Breast epithelium (tissue), 4 donors: Measurements from ENCODE around the gene CCDC86. TPM values are rescaled to one million over a fixed set of nuclear protein-coding genes. Genes with fewer than 3 reads are reported as not detected.
A peak's percentile ranks its signal among the peaks of the same experiment; 100 is the strongest.

Source experiments
- DNase-seq, 2 donors: peaks; one replicate each; pipeline ENCODE4 v3.0.0-alpha.2; 2019; ENCODE audit warnings: low spot score in 2 of 2
- H3K27ac ChIP-seq, 2 donors: fragments of 200-600 bp; sonication (generic) in 1 of 2; one replicate each; pipeline ENCODE4 v1.5.1; 2016 to 2019; ENCODE audit warnings: mild to moderate bottlenecking in 1 of 2
- H3K27me3 ChIP-seq, 2 donors: fragments of 200-600 bp; sonication (generic) in 1 of 2; one replicate each; pipeline versions ENCODE4 v1.5.1 to v1.6.0; 2017 to 2019; ENCODE audit warnings: control low read depth in 1 of 2, mild to moderate bottlenecking in 1 of 2
- H3K36me3 ChIP-seq: fragments of 200-600 bp; one replicate; pipeline ENCODE4 v1.5.1; 2019
- H3K4me1 ChIP-seq, 2 donors: fragments of 200-600 bp; sonication (generic); one replicate each; pipeline ENCODE4 v1.5.1; 2016 to 2019; ENCODE audit warnings: control low read depth in 1 of 2
- H3K4me3 ChIP-seq, 3 donors: fragments of 200-600 bp; sonication (generic); 1 replicate in 2 of 3; 2 replicates in 1 of 3; pipeline ENCODE4 v1.5.1; 2016 to 2019; ENCODE audit warnings: mild to moderate bottlenecking in 3 of 3, moderate library complexity in 2 of 3
- H3K9me3 ChIP-seq, 2 donors: fragments of 200-600 bp; sonication (generic) in 1 of 2; one replicate each; pipeline ENCODE4 v1.5.1; 2016 to 2019; ENCODE audit warnings: control low read depth in 1 of 2
- POLR2A ChIP-seq: fragments of 450-650 bp; IDR thresholded peaks from one replicate; pipeline ENCODE4 v1.6.1; 2016; ENCODE audit warnings: antibody characterized with exemption, mild to moderate bottlenecking, moderate library complexity
- POLR2AphosphoS5 ChIP-seq, 3 donors: sonication (generic); formaldehyde crosslinking; IDR thresholded peaks; one replicate each; pipeline ENCODE4 v1.6.1; 2017; ENCODE audit warnings: antibody characterized with exemption in 3 of 3
- intact Hi-C: fragments of 100-400 bp; cut with DNase I; formaldehyde crosslinking; loops from one replicate; pipeline ENCODE4 v1.15.1; 2023; ENCODE audit warnings: low total_unique reads
- total RNA-seq, 3 donors: library from RNA; depleted of rRNA; stranded (reverse); fragments of >200 nt; gene quantifications; one replicate each; pipeline ENCODE4 v1.1.0, GENCODE V29; 2016
- TF ChIP-seq, protein P1 (sequence below), 3 donors: fragments of 450-650 bp; IDR thresholded peaks; one replicate each; pipeline ENCODE4 v1.5.1; 2016 to 2017; ENCODE audit warnings: antibody characterized with exemption in 3 of 3, mild to moderate bottlenecking in 3 of 3, moderate library complexity in 3 of 3

CCDC86 gene
- total RNA-seq, 3 donors from 2014 or later, result 17.8 to 22.9 (median 19.5) TPM

DNA sequence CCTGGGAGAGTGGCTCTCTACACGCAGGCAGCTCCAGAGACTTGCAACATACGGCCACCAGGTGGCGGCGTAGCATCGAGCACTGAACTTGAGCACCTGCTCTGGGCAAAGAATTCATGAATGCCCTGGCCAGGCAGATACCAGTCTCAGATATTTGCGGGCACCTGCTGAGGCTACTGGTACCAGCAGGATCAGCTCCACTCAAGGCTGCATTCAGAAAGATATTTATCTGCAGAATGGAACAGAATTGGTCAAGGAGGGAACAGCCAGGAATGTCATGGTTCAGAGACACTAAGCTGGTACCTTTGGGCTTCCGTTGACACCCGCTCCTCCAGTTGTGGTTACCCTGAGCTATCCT is 10.8 kb upstream of the CCDC86 start:
- H3K36me3 ChIP-seq, result no peaks in the 10 kb centered on the region
- H3K9me3 ChIP-seq, result no peaks in the 10 kb centered on the region
- no peaks in the 10 kb centered on the region for H3K4me1 ChIP-seq
- peak; percentile 76 to 84 for DNase-seq
- H3K27me3 ChIP-seq, result no peaks in the 10 kb centered on the region
- H3K4me3 ChIP-seq, result no peak overlapping the region
- no peak overlapping the region for H3K27ac ChIP-seq
- no peak for TF ChIP-seq POLR2A
- TF ChIP-seq, protein P1, sequence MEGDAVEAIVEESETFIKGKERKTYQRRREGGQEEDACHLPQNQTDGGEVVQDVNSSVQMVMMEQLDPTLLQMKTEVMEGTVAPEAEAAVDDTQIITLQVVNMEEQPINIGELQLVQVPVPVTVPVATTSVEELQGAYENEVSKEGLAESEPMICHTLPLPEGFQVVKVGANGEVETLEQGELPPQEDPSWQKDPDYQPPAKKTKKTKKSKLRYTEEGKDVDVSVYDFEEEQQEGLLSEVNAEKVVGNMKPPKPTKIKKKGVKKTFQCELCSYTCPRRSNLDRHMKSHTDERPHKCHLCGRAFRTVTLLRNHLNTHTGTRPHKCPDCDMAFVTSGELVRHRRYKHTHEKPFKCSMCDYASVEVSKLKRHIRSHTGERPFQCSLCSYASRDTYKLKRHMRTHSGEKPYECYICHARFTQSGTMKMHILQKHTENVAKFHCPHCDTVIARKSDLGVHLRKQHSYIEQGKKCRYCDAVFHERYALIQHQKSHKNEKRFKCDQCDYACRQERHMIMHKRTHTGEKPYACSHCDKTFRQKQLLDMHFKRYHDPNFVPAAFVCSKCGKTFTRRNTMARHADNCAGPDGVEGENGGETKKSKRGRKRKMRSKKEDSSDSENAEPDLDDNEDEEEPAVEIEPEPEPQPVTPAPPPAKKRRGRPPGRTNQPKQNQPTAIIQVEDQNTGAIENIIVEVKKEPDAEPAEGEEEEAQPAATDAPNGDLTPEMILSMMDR (IDR thresholded peaks at IDR 0.05), result peak; percentile 76 to 94 (median 91)
- TF ChIP-seq POLR2AphosphoS5 (IDR thresholded peaks at IDR 0.05), result peak in 2 of 3 donors; percentile 22 to 31
- intact Hi-C loops, result loop anchor here (10.0 kb wide), 1 partner anchor 74 kb away; the partner anchor contains the start of gene PRPF19

DNA sequence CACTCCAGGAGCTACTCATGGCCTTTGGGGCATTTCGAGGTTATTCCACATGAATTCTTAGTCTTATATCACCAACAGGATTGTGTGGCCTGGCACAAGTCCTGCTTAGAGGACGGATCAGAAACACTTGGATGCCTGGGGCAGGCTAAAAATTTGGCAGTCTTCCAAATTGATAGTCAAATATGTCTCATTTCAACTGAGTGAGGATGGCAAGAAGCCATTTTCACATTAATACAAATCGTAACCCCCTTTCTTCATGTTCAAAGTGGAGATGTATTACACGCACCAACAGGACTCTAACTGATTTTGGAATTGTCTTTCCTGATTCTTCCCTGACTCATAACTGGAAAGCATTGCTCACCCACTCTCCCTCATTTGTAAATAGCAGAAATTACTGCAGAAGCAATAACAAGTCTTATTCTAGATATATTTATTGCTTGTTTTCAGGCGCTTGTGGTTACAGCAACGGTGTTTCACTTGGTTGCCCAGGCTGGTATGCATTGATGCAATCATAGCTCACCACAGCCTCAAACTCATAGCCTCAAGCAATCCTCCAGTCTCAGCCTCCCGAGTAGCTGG is 10.3 kb upstream of the CCDC86 start:
- H3K4me1 ChIP-seq, result no peaks in the 10 kb centered on the region
- no peaks in the 10 kb centered on the region for H3K27me3 ChIP-seq
- H3K36me3 ChIP-seq, result no peaks in the 10 kb centered on the region
- no peak overlapping the region for H3K27ac ChIP-seq
- TF ChIP-seq POLR2A, result no peak
- TF ChIP-seq, protein P1 (IDR thresholded peaks at IDR 0.05), result no peak
- TF ChIP-seq POLR2AphosphoS5 (IDR thresholded peaks at IDR 0.05), result no peak
- DNase-seq, result no peak
- no peak overlapping the region for H3K4me3 ChIP-seq
- intact Hi-C loops, result loop anchor here (10.0 kb wide), 1 partner anchor 73 kb away; the partner anchor contains the start of gene PRPF19
- H3K9me3 ChIP-seq, result no peaks in the 10 kb centered on the region

GRCh38 chr11:60834742-60835533 is 7.0 kb upstream of the CCDC86 start:
- Histone ChIP-seq H3K4me3 (no peak overlapping the region), H3K36me3 (no peaks in the 10 kb centered on the region), H3K9me3 (no peaks in the 10 kb centered on the region), H3K27ac (no peak overlapping the region), H3K27me3 (no peaks in the 10 kb centered on the region), H3K4me1 (no peaks in the 10 kb centered on the region)
- intact Hi-C loops, result loop anchor here (5.0 to 10.0 kb wide), 2 partner anchors 70 to 322 kb away; partner anchors contain the start of gene PRPF19
- DNase-seq, result no peak
- TF ChIP-seq, protein P1 (IDR thresholded peaks at IDR 0.05), result no peak
- TF ChIP-seq POLR2AphosphoS5 (IDR thresholded peaks at IDR 0.05) (no peak), POLR2A (no peak)

GRCh38 chr11:60835534-60835846 is 6.4 kb upstream of the CCDC86 start:
- no peak for DNase-seq
- H3K36me3 ChIP-seq, result no peaks in the 10 kb centered on the region
- no peak overlapping the region for H3K27ac ChIP-seq
- H3K4me3 ChIP-seq, result no peak overlapping the region
- no peaks in the 10 kb centered on the region for H3K27me3 ChIP-seq
- no peaks in the 10 kb centered on the region for H3K9me3 ChIP-seq
- TF ChIP-seq POLR2A (no peak), POLR2AphosphoS5 (IDR thresholded peaks at IDR 0.05) (no peak)
- TF ChIP-seq, protein P1 (IDR thresholded peaks at IDR 0.05), result no peak
- peaks cover 0 to 3% of the 10 kb centered on the region in 2 donors for H3K4me1 ChIP-seq
- intact Hi-C loops, result loop anchor here (5.0 to 10.0 kb wide), 2 partner anchors 69 to 322 kb away; partner anchors contain the start of gene PRPF19
